Mesothelial cell of epicardium (in vitro differentiated cells): Measurements from ENCODE around the gene C1QTNF8. TPM values are rescaled to one million over a fixed set of nuclear protein-coding genes. Genes with fewer than 3 reads are reported as not detected.
"Not testable (repeated sequence)": the region's sequence is repeated elsewhere in the genome, so short reads cannot be mapped to it uniquely, and the experiment has no call there.

Experiments used
- DNase-seq, 2 experiments: peaks; one replicate each; pipeline ENCODE4 v3.0.0; 2021; ENCODE audit warnings: low spot score in 2 of 2; ENCODE audit not compliant: unreplicated experiment in 2 of 2
- H3K27ac Mint-ChIP-seq: 2 replicates; pipeline ENCODE4 v1.8.0; 2021; ENCODE audit warnings: mixed read lengths
- H3K27me3 Mint-ChIP-seq: 2 replicates; pipeline ENCODE4 v1.8.0; 2021; ENCODE audit warnings: low read depth, mixed read lengths
- H3K36me3 Mint-ChIP-seq: 2 replicates; pipeline ENCODE4 v1.8.0; 2021; ENCODE audit warnings: mixed read lengths
- H3K4me1 Mint-ChIP-seq: 2 replicates; pipeline ENCODE4 v1.8.0; 2021; ENCODE audit warnings: mixed read lengths
- H3K4me3 Mint-ChIP-seq: 2 replicates; pipeline ENCODE4 v1.8.0; 2021; ENCODE audit warnings: mild to moderate bottlenecking, moderate library complexity, mixed read lengths
- H3K9me3 Mint-ChIP-seq: 2 replicates; pipeline ENCODE4 v1.8.0; 2021; ENCODE audit warnings: mixed read lengths
- total RNA-seq: library from RNA; stranded (reverse); gene quantifications from 3 replicates; pipeline ENCODE4 v1.2.1, GENCODE V29; 2021
- TF ChIP-seq, protein P1 (sequence below): fragments of 200-600 bp; sonication (generic); IDR thresholded peaks from one replicate; pipeline ENCODE4 v1.5.0; 2021; ENCODE audit warnings: antibody characterized with exemption; ENCODE audit not compliant: unreplicated experiment

Gene C1QTNF8
- total RNA-seq, 1 donor from 2014 or later: not detected

DNA sequence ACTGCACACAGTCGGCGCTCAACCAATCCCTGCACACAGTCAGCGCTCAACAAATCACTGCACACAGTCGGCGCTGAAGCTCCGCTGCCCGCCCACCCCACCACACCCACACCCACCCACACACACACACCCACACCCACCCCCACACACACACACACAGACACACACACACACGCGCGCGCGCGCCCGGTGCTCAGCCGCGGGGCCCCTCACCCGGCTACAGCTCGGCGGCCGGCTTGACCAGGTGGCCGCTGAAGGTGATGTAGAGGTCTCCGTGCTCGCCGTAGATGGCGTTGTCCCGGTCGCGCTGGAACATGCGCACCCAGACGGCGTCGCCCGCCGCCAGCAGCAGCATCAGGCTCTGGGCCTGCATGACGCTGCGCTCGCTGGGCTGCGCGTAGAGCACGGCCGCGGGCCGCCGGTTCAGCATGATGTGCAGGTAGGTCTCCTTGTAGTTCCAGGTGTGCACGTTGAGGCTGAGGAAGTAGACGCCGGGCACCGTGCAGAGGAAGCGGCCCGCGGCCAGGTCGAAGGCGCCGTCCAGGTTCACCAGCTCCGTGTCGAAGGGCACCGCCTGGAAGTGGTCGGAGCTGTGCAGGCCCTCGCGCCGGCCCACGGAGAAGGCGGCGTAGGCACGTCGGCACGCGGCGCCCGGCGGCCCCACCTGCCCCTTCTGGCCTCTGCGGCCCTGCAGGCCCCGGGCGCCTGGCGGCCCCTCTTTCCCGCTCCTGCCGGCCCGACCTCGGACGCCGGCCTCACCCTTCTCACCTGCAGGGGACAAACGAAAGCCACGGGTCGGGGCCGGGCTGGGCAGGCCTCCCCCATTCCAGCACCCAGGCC is 2.5 kb downstream of the C1QTNF8 start:
- Mint-ChIP-seq H3K27ac (no peak overlapping the region), H3K27me3 (peaks cover under 1% of the 10 kb centered on the region), H3K4me3 (no peak overlapping the region), H3K9me3 (no peaks in the 10 kb centered on the region), H3K36me3 (no peaks in the 10 kb centered on the region), H3K4me1 (peaks cover 2% of the 10 kb centered on the region)
- DNase-seq: no peak
- TF ChIP-seq, protein P1, sequence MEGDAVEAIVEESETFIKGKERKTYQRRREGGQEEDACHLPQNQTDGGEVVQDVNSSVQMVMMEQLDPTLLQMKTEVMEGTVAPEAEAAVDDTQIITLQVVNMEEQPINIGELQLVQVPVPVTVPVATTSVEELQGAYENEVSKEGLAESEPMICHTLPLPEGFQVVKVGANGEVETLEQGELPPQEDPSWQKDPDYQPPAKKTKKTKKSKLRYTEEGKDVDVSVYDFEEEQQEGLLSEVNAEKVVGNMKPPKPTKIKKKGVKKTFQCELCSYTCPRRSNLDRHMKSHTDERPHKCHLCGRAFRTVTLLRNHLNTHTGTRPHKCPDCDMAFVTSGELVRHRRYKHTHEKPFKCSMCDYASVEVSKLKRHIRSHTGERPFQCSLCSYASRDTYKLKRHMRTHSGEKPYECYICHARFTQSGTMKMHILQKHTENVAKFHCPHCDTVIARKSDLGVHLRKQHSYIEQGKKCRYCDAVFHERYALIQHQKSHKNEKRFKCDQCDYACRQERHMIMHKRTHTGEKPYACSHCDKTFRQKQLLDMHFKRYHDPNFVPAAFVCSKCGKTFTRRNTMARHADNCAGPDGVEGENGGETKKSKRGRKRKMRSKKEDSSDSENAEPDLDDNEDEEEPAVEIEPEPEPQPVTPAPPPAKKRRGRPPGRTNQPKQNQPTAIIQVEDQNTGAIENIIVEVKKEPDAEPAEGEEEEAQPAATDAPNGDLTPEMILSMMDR: no peak

DNA sequence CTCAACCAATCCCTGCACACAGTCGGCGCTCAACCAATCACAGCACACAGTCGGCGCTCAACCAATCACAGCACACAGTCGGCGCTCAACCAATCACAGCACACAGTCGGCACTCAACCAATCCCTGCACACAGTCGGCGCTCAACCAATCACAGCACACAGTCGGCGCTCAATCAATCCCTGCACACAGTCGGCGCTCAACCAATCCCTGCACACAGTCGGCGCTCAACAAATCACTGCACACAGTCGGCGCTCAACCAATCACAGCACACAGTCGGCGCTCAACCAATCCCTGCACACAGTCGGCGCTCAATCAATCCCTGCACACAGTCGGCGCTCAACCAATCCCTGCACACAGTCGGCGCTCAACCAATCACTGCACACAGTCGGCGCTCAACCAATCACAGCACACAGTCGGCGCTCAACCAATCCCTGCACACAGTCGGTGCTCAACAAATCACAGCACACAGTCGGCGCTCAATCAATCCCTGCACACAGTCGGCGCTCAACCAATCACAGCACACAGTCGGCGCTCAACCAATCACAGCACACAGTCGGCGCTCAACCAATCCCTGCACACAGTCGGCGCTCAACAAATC is 3.3 kb downstream of the C1QTNF8 start:
- not testable (repeated sequence) for H3K4me1 Mint-ChIP-seq, DNase-seq, H3K27me3 Mint-ChIP-seq, H3K9me3 Mint-ChIP-seq, H3K4me3 Mint-ChIP-seq, H3K27ac Mint-ChIP-seq, H3K36me3 Mint-ChIP-seq

DNA sequence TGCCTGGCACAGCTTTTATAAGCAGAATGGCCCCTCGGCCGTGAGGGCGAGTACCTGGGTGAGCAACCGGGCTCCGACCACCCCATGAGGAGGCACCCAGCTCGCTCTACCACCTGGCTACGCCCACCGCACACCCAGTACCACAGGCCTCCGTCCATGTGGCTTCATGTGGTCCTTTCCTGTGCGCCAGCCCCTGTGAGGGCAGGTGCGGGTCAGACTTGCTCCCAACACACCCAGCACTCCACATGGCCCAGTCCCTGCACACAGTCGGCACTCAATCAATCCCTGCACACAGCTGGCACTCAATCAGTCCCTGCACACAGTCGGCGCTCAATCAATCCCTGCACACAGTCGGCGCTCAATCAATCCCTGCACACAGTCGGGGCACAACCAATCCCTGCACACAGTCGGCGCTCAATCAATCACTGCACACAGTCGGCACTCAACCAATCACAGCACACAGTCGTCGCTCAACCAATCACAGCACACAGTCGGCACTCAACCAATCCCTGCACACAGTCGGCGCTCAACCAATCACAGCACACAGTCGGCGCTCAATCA is 4.0 kb downstream of the C1QTNF8 start:
- TF ChIP-seq, protein P1: no peak
- Mint-ChIP-seq H3K27me3 (peaks cover 8% of the 10 kb centered on the region), H3K4me3 (no peak overlapping the region), H3K36me3 (no peaks in the 10 kb centered on the region), H3K4me1 (peaks cover 2% of the 10 kb centered on the region), H3K27ac (no peak overlapping the region), H3K9me3 (no peaks in the 10 kb centered on the region)
- DNase-seq: no peak

DNA sequence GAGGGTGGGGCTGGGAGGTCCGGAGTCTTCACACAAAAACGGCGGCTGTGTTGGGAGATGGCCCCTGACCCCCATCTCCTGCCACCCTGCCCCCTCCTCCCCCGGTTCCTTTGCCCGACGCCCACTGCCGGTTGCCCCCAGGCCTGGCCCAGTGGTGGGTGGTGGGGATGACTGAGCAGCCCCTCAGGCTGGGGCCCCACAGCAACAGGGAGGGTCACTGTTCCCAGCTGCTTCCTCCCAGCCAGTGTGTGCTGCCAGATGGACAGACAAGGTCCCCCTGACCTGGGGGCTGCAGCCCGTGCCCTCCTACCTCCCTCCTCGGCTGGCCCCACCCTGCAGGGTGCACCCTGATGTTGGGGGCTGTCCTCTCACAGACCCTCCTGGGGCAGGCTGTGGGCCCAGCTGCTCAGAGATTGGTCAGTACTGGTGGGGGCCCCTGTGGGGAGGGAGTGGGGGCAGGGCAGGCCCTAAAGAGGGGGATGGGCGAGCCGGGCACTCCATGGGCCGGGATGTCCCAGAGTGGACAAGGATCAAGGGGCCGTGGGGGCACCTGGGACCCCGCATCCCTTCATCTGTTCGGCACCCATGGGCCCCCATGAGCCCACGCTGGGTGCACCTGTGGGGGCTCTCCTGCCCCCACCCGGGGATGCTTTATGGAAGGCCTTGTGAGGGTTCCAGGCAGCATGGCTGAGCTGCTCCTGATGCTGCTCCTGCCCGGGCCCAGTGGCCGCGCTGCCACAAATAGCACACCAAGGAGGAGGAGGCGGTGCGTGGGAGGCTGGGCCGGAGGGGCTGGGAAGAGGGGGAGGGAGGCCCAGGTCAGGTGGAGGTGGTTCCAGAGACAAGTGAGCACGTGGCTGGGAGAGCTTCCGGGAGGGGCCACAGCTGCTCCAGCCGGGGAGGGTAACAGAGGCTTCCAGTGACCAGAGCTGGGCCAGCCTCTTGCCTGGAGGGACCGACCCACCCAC is 5.1 kb downstream of the C1QTNF8 start:
- peaks cover 2% of the 10 kb centered on the region for H3K4me1 Mint-ChIP-seq
- H3K9me3 Mint-ChIP-seq: peaks cover under 1% of the 10 kb centered on the region
- no peak for DNase-seq
- peaks cover 8% of the 10 kb centered on the region for H3K27me3 Mint-ChIP-seq
- TF ChIP-seq, protein P1: no peak
- H3K4me3 Mint-ChIP-seq: no peak overlapping the region
- H3K27ac Mint-ChIP-seq: no peak overlapping the region
- H3K36me3 Mint-ChIP-seq: no peaks in the 10 kb centered on the region

DNA sequence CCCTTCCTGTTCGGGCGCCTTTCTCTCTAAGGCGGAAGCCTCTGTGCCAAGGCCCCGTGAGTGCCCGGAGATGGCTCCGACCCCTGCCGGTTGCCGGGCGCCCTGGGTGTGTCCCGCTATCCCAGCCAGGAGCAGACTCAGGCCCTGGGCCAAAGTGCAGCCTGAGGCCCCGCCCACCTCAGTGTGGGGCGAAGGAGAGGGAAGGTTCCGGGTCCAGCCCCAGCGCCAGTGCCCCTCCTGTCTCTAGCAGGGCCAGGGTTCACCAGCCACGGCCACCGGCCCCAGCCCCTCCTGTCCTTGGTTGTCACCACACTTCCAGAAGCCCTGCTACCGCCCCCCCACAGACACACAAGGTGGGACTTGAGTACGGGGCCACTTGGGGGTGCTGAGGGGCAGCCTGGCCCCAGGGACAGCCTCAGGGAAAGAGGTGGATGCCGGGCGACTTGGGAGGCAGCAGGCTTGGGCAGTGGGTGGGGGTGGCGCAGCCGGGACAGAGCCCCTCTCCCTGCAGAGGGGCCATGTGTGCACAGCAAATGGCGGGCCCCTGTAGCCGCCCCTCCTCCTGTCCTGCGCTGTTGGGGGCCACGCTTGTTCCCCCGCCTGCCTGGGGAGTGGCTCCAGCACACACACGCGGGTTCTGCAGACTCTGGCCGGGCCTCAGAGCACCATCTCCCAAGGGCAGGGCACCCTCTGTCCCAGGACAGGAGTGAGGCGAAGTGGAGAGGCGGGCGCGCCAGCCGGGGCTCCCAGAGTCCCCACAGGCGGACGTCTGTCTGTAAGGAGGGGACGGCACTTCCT is 6.0 kb downstream of the C1QTNF8 start:
- TF ChIP-seq, protein P1: no peak
- H3K4me1 Mint-ChIP-seq: peaks cover 2% of the 10 kb centered on the region
- no peak overlapping the region for H3K4me3 Mint-ChIP-seq
- H3K27ac Mint-ChIP-seq: no peak overlapping the region
- no peaks in the 10 kb centered on the region for H3K36me3 Mint-ChIP-seq
- H3K27me3 Mint-ChIP-seq: peaks cover 16% of the 10 kb centered on the region
- DNase-seq: no peak
- H3K9me3 Mint-ChIP-seq: peaks cover 10% of the 10 kb centered on the region
